AG10803 (cell line): ENCODE results near the gene C17orf113.

ENCODE experiments used
- DNase-seq: peaks from one replicate; pipeline ENCODE4 v3.0.0; 2010; ENCODE audit warnings: low read depth
- H3K4me3 ChIP-seq: 2 replicates; pipeline ENCODE4 v1.5.1; 2011; ENCODE audit warnings: mild to moderate bottlenecking, low read length, control low read depth
- CTCF ChIP-seq: conservative IDR thresholded peaks from 2 replicates; pipeline ENCODE4 v1.5.1; 2011; ENCODE audit warnings: mild to moderate bottlenecking, low read length, control low read depth, inconsistent platforms

The C17orf113 gene

GRCh38 chr17:42058063-42058462 is 7.7 kb upstream of the C17orf113 start:
- no peak for TF ChIP-seq CTCF
- DNase-seq: no peak

GRCh38 chr17:42056635-42057034 is 6.2 kb upstream of the C17orf113 start:
- no peak overlapping the region for H3K4me3 ChIP-seq
- no peak for DNase-seq
- TF ChIP-seq CTCF: no peak

More at GRCh38 chr17:42058063-42058462, 7.7 kb upstream of the C17orf113 start:
- H3K4me3 ChIP-seq: no peak overlapping the region

- no peak for TF ChIP-seq CTCF
- DNase-seq: no peak
- no peak overlapping the region for H3K4me3 ChIP-seq
Observed at GRCh38 chr17:42055496-42055895, 5.1 kb upstream of the C17orf113 start.

GRCh38 chr17:42055027-42055426 is 4.6 kb upstream of the C17orf113 start:
- no peak for DNase-seq
- no peak overlapping the region for H3K4me3 ChIP-seq
- no peak for TF ChIP-seq CTCF

- no peak for DNase-seq
- H3K4me3 ChIP-seq: no peak overlapping the region
- TF ChIP-seq CTCF: no peak
Observed at GRCh38 chr17:42053731-42054500, 3.5 kb upstream of the C17orf113 start.

GRCh38 chr17:42052346-42052877 is 2.0 kb upstream of the C17orf113 start:
- DNase-seq: no peak
- TF ChIP-seq CTCF: no peak
- H3K4me3 ChIP-seq: no peak overlapping the region

- TF ChIP-seq CTCF: no peak
- no peak for DNase-seq
- no peak overlapping the region for H3K4me3 ChIP-seq
Observed at GRCh38 chr17:42051645-42052044, 1.2 kb upstream of the C17orf113 start.
